Chondrocyte (in vitro differentiated cells): ENCODE data around the gene EML2. TPM values are rescaled to one million over a fixed set of nuclear protein-coding genes. Genes with fewer than 3 reads are reported as not detected.
A peak's percentile ranks its signal among the peaks of the same experiment; 100 is the strongest.
"Not testable (repeated sequence)": the region's sequence is repeated elsewhere in the genome, so short reads cannot be mapped to it uniquely, and the experiment has no call there.

Experiments
- DNase-seq: peaks from one replicate; pipeline ENCODE4 v3.0.0; 2021; ENCODE audit warnings: mixed read lengths, low spot score
- H3K27ac Mint-ChIP-seq: one replicate; pipeline ENCODE4 v1.8.0; 2021; ENCODE audit warnings: mild to moderate bottlenecking, moderate library complexity, mixed read lengths; ENCODE audit not compliant: unreplicated experiment
- H3K27me3 Mint-ChIP-seq: 2 replicates; pipeline ENCODE4 v1.8.0; 2021; ENCODE audit warnings: low read depth, mixed read lengths
- H3K36me3 Mint-ChIP-seq: 2 replicates; pipeline ENCODE4 v1.8.0; 2021; ENCODE audit warnings: low read depth, mixed read lengths
- H3K4me1 Mint-ChIP-seq: 2 replicates; pipeline ENCODE4 v1.8.0; 2021; ENCODE audit warnings: low read depth, mild to moderate bottlenecking, mixed read lengths
- H3K4me3 Mint-ChIP-seq: one replicate; pipeline ENCODE4 v1.8.0; 2021; ENCODE audit warnings: mild to moderate bottlenecking, moderate library complexity, mixed read lengths; ENCODE audit not compliant: unreplicated experiment
- H3K9me3 Mint-ChIP-seq: 2 replicates; pipeline ENCODE4 v1.8.0; 2021; ENCODE audit warnings: low read depth, mixed read lengths
- total RNA-seq: library from RNA; stranded (reverse); gene quantifications from 3 replicates; pipeline ENCODE4 v1.2.1, GENCODE V29; 2021
- TF ChIP-seq, protein P1 (sequence below): fragments of 200-600 bp; sonication (generic); IDR thresholded peaks from 2 replicates; pipeline ENCODE4 v1.5.0; 2021; ENCODE audit warnings: antibody characterized with exemption, mild to moderate bottlenecking, moderate library complexity

EML2 gene
- total RNA-seq, 1 donor from 2014 or later = 20.5 TPM

DNA sequence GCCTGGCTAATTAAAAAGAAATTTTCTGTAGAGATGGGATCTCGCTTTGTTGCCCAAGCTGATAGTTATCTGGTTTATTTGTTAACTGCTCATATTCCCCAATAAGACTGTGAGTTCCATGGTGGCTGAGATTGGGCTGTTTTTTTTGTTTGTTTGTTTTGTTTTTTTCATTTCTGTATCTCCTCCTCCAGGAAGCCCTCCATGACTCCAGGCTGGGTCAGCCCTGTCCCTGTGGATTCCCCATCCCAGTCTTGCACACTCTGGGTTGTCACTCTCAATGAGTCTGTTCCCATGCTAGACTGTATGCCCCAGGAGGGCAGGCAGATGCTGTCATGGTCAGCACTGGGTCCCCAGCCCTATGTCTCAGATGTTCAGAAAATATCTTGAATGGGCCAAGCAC is 2.9 kb downstream of the EML2 start:
- no peaks in the 10 kb centered on the region for H3K36me3 Mint-ChIP-seq
- no peak for DNase-seq
- no peak overlapping the region for H3K4me3 Mint-ChIP-seq
- TF ChIP-seq, protein P1, sequence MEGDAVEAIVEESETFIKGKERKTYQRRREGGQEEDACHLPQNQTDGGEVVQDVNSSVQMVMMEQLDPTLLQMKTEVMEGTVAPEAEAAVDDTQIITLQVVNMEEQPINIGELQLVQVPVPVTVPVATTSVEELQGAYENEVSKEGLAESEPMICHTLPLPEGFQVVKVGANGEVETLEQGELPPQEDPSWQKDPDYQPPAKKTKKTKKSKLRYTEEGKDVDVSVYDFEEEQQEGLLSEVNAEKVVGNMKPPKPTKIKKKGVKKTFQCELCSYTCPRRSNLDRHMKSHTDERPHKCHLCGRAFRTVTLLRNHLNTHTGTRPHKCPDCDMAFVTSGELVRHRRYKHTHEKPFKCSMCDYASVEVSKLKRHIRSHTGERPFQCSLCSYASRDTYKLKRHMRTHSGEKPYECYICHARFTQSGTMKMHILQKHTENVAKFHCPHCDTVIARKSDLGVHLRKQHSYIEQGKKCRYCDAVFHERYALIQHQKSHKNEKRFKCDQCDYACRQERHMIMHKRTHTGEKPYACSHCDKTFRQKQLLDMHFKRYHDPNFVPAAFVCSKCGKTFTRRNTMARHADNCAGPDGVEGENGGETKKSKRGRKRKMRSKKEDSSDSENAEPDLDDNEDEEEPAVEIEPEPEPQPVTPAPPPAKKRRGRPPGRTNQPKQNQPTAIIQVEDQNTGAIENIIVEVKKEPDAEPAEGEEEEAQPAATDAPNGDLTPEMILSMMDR = no peak
- H3K27ac Mint-ChIP-seq = no peak overlapping the region
- H3K27me3 Mint-ChIP-seq = no peaks in the 10 kb centered on the region
- H3K9me3 Mint-ChIP-seq = no peaks in the 10 kb centered on the region
- H3K4me1 Mint-ChIP-seq = peaks cover 25% of the 10 kb centered on the region

DNA sequence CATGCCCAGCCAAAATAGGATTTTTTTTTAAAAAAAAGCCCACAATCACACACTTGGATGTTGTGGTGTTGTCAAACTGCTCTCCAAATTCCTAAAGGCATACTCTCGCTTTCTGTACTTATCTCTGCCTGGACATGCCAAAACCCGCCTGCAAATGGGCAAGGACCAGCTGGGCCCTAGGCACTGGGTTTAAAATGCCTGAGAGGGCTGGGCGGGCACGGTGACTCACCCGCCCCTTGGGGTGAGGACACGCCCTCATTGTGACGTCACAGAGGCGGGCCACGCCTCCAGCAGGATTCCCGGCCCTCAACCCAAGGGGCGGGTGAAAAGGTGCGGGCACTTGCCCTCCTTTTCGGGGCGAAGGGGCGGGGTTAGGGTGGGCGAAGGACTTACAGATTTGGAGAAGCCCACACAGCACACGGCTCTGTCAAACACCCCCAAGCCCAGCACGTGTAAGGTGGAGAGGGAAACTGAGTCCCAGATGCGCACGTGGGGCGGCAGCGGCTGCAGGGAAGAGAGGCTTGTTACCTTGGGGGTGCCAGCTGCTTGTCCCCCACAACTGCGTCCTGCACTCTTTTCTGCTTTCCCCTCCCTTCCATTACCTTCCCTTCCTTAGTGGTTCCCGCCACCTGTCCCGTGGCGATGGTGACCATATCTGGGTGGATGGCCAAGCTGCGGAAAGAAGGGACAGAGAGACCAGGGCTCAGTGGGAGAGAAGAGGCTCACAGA is 6.6 kb downstream of the EML2 start:
- Mint-ChIP-seq H3K9me3 (no peaks in the 10 kb centered on the region), H3K4me1 (peaks cover 13% of the 10 kb centered on the region), H3K27ac (peak overlapping the region; percentile 93), H3K4me3 (no peak overlapping the region), H3K36me3 (peaks cover 2% of the 10 kb centered on the region), H3K27me3 (no peaks in the 10 kb centered on the region)
- DNase-seq = no peak
- TF ChIP-seq, protein P1 = no peak

DNA sequence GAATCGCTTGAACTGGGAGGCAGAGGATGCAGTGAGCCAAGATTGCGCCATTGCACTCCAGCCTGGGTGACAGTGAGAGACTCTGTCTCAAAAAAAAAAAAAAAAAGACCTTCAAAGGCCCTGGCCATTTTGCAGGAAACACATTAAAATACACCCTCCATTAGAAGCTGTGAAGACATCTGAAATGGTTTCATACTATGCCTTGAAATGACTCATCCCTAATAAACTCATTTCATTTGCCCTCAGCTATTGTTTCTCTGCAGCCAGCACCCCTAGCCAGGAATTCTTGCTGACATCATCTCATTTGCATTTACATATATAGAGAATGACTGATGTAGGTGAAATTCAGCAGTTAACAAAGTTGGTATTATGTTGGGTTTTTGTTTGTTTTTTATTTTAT is 8.7 kb downstream of the EML2 start:
- peak overlapping the region; percentile 32 for H3K27ac Mint-ChIP-seq
- H3K4me3 Mint-ChIP-seq = no peak overlapping the region
- H3K4me1 Mint-ChIP-seq = peaks cover 13% of the 10 kb centered on the region
- H3K27me3 Mint-ChIP-seq = no peaks in the 10 kb centered on the region
- peaks cover 8% of the 10 kb centered on the region for H3K36me3 Mint-ChIP-seq
- TF ChIP-seq, protein P1 = no peak
- no peaks in the 10 kb centered on the region for H3K9me3 Mint-ChIP-seq
- DNase-seq = no peak

DNA sequence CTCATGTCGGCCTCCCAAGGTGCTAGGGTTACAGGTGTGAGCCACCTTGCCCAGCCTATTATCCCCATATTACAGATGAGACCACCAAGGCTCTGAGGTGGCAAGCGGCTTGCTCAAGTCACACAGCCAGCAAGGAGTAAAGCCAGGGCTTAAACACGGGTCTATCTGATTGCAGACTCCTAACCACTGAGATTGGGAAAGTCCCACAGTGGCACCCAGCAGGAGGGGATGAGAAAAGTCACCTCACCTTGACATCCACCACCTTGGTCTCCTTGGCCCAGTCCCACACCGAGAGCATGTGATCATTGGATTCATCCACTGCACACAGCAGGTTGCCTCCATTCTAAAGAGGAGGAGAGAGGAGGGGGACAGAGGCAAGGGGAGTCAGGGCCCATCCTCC is 9.5 kb downstream of the EML2 start:
- peaks cover 9% of the 10 kb centered on the region for H3K36me3 Mint-ChIP-seq
- no peak for DNase-seq
- no peak overlapping the region for H3K4me3 Mint-ChIP-seq
- H3K9me3 Mint-ChIP-seq = no peaks in the 10 kb centered on the region
- H3K27ac Mint-ChIP-seq = peak overlapping the region; percentile 32
- peaks cover 13% of the 10 kb centered on the region for H3K4me1 Mint-ChIP-seq
- H3K27me3 Mint-ChIP-seq = no peaks in the 10 kb centered on the region
- TF ChIP-seq, protein P1 = no peak

DNA sequence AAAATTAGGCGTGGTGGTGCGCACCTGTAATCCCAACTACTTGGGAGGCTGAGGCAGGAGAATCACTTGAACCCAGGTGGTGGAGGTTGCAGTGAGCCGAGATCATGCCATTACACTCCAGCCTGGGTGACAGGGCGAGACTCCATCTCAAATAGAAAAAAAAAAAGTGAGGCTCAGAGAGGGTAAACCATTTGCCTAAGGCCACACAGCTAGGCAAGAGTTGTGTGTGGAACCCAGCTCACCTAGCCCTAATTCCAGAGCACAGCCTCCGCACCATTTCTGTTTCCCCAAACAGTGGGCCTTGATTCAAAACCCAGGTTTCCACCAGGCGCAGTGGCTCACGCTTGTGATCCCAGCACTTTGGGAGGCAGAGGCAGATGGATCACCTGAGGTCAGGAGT is 11.0 kb downstream of the EML2 start:
- H3K27ac Mint-ChIP-seq, DNase-seq, H3K27me3 Mint-ChIP-seq, H3K9me3 Mint-ChIP-seq, H3K4me3 Mint-ChIP-seq: not testable (repeated sequence)
- H3K4me1 Mint-ChIP-seq = peaks cover 13% of the 10 kb centered on the region
- peaks cover 14% of the 10 kb centered on the region for H3K36me3 Mint-ChIP-seq

DNA sequence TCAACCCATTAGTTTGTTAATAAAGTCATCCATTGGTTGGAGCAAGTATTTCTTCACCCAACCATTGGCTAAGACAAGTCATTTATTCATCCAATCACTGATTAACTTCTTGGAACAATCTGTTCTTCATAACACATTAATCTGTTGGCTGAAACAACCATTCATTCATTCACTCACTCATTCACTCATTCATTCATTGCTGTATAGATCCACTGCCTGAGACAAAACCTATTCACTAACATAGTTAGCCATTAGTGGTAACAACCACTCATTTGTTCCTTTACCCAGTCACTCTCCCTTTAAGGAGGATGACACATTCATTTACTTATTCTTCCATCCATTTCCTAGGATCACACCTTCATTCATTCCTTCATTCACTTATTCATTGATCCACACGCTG is 15.2 kb downstream of the EML2 start:
- Mint-ChIP-seq H3K4me3 (no peak overlapping the region), H3K9me3 (no peaks in the 10 kb centered on the region), H3K4me1 (no peaks in the 10 kb centered on the region), H3K27me3 (no peaks in the 10 kb centered on the region), H3K36me3 (peaks cover 23% of the 10 kb centered on the region), H3K27ac (no peak overlapping the region)
- TF ChIP-seq, protein P1 = no peak
- no peak for DNase-seq
